HL-60 (cell line): ENCODE data around the gene SMC4.

Experiments used
- DNase-seq, 2 experiments: peaks; one replicate each; pipeline ENCODE4 v3.0.0-alpha.2; 2010 to 2020; ENCODE audit warnings: low read depth in 1 of 2, low spot score in 1 of 2
- H3K27ac ChIP-seq: fragments of 250-450 bp; sonication (Bioruptor Pico); replicated peaks from 2 replicates; pipeline ENCODE4 v1.5.1; 2020; ENCODE audit warnings: mild to moderate bottlenecking, moderate library complexity
- H3K27me3 ChIP-seq: fragments of 250-450 bp; sonication (Bioruptor Pico); 2 replicates; pipeline ENCODE4 v1.5.1; 2021; ENCODE audit warnings: mild to moderate bottlenecking, moderate library complexity; ENCODE audit not compliant: insufficient read depth, poor library complexity, severe bottlenecking
- H3K4me3 ChIP-seq: replicated peaks from 2 replicates; pipeline ENCODE4 v1.5.1; 2011; ENCODE audit warnings: mild to moderate bottlenecking, control low read depth, low read length; ENCODE audit not compliant: insufficient read depth
- GABPA ChIP-seq: IDR thresholded peaks from 2 replicates; pipeline ENCODE4 v1.6.1; 2012; ENCODE audit warnings: low read depth
- POLR2AphosphoS5 ChIP-seq: IDR thresholded peaks from 2 replicates; pipeline ENCODE4 v1.6.1; 2012; ENCODE audit warnings: low read depth
- SPI1 ChIP-seq: IDR thresholded peaks from 2 replicates; pipeline ENCODE4 v1.6.1; 2012; ENCODE audit warnings: low read depth, mild to moderate bottlenecking, borderline replicate concordance
- TF ChIP-seq, protein P1 (sequence below): IDR thresholded peaks from one replicate; pipeline ENCODE4 v1.5.1; 2011; ENCODE audit warnings: low read length, control low read depth, inconsistent platforms; ENCODE audit not compliant: insufficient read depth
- TF ChIP-seq, protein P2 (sequence below): IDR thresholded peaks from 2 replicates; pipeline ENCODE4 v1.6.1; 2012; ENCODE audit warnings: low read depth; ENCODE audit not compliant: insufficient replicate concordance

Gene SMC4

DNA sequence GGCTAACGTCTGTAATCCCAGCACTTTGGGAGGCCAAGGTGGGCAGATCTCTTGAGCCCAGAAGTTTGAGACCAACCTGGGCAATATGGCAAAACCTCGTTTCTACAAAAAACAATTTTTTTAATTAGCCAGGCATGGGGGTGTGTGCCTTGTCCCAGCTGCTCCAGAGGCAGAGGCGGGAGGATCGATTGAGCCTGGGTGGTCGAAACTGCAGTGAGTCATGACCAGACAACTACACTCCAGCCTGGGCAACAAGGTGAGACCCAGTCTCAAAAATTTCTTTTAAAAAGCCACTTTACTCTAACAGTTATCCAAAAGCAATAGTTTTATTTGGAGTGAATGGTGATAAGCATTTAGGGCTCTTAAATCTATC, 37.6 kb downstream of the SMC4 start:
- DNase-seq = no peak
- H3K27ac ChIP-seq = no peak overlapping the region
- TF ChIP-seq, protein P1, sequence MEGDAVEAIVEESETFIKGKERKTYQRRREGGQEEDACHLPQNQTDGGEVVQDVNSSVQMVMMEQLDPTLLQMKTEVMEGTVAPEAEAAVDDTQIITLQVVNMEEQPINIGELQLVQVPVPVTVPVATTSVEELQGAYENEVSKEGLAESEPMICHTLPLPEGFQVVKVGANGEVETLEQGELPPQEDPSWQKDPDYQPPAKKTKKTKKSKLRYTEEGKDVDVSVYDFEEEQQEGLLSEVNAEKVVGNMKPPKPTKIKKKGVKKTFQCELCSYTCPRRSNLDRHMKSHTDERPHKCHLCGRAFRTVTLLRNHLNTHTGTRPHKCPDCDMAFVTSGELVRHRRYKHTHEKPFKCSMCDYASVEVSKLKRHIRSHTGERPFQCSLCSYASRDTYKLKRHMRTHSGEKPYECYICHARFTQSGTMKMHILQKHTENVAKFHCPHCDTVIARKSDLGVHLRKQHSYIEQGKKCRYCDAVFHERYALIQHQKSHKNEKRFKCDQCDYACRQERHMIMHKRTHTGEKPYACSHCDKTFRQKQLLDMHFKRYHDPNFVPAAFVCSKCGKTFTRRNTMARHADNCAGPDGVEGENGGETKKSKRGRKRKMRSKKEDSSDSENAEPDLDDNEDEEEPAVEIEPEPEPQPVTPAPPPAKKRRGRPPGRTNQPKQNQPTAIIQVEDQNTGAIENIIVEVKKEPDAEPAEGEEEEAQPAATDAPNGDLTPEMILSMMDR = no peak
- TF ChIP-seq, protein P2, sequence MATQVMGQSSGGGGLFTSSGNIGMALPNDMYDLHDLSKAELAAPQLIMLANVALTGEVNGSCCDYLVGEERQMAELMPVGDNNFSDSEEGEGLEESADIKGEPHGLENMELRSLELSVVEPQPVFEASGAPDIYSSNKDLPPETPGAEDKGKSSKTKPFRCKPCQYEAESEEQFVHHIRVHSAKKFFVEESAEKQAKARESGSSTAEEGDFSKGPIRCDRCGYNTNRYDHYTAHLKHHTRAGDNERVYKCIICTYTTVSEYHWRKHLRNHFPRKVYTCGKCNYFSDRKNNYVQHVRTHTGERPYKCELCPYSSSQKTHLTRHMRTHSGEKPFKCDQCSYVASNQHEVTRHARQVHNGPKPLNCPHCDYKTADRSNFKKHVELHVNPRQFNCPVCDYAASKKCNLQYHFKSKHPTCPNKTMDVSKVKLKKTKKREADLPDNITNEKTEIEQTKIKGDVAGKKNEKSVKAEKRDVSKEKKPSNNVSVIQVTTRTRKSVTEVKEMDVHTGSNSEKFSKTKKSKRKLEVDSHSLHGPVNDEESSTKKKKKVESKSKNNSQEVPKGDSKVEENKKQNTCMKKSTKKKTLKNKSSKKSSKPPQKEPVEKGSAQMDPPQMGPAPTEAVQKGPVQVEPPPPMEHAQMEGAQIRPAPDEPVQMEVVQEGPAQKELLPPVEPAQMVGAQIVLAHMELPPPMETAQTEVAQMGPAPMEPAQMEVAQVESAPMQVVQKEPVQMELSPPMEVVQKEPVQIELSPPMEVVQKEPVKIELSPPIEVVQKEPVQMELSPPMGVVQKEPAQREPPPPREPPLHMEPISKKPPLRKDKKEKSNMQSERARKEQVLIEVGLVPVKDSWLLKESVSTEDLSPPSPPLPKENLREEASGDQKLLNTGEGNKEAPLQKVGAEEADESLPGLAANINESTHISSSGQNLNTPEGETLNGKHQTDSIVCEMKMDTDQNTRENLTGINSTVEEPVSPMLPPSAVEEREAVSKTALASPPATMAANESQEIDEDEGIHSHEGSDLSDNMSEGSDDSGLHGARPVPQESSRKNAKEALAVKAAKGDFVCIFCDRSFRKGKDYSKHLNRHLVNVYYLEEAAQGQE = no peak
- TF ChIP-seq GABPA = no peak
- no peak for TF ChIP-seq POLR2AphosphoS5
- no peak for TF ChIP-seq SPI1
- no peak overlapping the region for H3K4me3 ChIP-seq
- H3K27me3 ChIP-seq = no peaks in the 10 kb centered on the region

DNA sequence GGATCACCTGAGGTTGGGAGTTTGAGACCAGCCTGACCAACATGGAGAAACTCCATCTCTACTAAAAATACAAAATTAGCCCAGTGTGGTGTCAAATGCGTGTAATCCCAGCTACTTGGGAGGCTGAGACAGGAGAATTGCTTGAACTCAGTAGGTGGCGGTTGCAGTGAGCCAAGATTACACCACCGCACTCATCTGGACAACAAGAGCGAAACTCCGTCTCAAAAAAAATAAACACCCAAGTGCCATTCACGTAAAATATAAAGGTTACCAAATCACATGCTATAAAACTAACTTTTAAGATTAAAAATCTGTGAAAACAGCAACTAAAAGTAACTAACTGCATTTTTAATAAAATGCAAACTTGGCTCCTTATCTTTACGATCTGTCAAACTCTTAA, 41.2 kb downstream of the SMC4 start:
- no peak overlapping the region for H3K4me3 ChIP-seq
- H3K27ac ChIP-seq = no peak overlapping the region
- no peak for DNase-seq
- no peak for TF ChIP-seq SPI1
- TF ChIP-seq GABPA = no peak
- TF ChIP-seq, protein P1 = no peak
- no peak for TF ChIP-seq POLR2AphosphoS5
- TF ChIP-seq, protein P2 = no peak
- H3K27me3 ChIP-seq = no peaks in the 10 kb centered on the region

DNA sequence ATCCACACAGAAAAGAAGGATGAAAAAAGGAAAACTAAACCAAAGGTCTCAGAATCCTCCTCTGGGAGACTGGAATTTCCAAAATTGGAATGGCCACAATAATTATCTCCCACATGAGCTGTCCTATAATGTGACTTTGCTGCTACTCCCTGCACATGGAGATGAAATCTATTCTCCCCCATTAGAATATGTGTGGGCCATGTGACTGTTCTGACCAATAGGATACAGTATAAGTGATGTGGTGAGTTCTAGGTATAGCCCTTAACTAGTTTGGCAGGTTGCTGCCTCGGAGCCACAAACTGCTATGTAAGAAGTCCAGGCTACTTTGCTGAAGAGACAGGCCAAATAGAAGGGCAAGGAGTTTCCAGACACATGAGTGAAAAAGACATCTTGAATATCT, 45.0 kb downstream of the SMC4 start:
- no peak overlapping the region for H3K27ac ChIP-seq
- DNase-seq = no peak
- TF ChIP-seq GABPA (no peak), SPI1 (no peak), POLR2AphosphoS5 (no peak)
- TF ChIP-seq, protein P2 = no peak
- TF ChIP-seq, protein P1 = no peak
- H3K27me3 ChIP-seq = no peaks in the 10 kb centered on the region
- no peak overlapping the region for H3K4me3 ChIP-seq
